B cell (primary cell): ENCODE data around the gene CD34. TPM values are rescaled to one million over a fixed set of nuclear protein-coding genes. Genes with fewer than 3 reads are reported as not detected.

Experiments
- ATAC-seq: fragments of 200-7000 bp; cut with Tn5 transposase; one replicate; pipeline ENCODE4 v1.10.0; 2021; ENCODE audit warnings: low read depth, mild to moderate bottlenecking, moderate number of reproducible peaks, moderate library complexity
- CTCF ChIA-PET: fragments of 350-600 bp; sonication (Branson Sonifier 250); formaldehyde crosslinking; loops from one replicate; lab custom pipeline; 2021; ENCODE audit warnings: antibody characterized with exemption, inconsistent platforms; lab: Charles Lee
- POLR2A ChIA-PET: fragments of 350-600 bp; sonication (Branson Sonifier 250); formaldehyde crosslinking; loops from one replicate; lab custom pipeline; 2021; ENCODE audit warnings: antibody characterized with exemption; lab: Charles Lee
- DNase-seq: peaks from one replicate; pipeline ENCODE4 v3.0.0; 2013
- H2AFZ ChIP-seq: 2 replicates; pipeline ENCODE4 v1.6.1; 2012; ENCODE audit warnings: mild to moderate bottlenecking, low read depth, low read length; ENCODE audit not compliant: insufficient read depth, poor library complexity, severe bottlenecking
- H3K27ac ChIP-seq, 2 donors: 1 replicate in 1 of 2; 2 replicates in 1 of 2; pipeline ENCODE4 v1.5.1; 2012 to 2013; ENCODE audit warnings: low read length in 2 of 2, mild to moderate bottlenecking in 2 of 2, moderate library complexity in 1 of 2
- H3K27me3 ChIP-seq, 4 experiments: fragments of 200-600 bp in 1 of 4; sonication (generic) in 1 of 4; replicated peaks in 1 of 4; 1 replicate in 2 of 4; 2 replicates in 2 of 4; pipeline versions ENCODE4 v1.6.1 to v1.7.0; 2013 to 2016; ENCODE audit warnings: low read length in 3 of 4, mild to moderate bottlenecking in 2 of 4, mixed read lengths in 1 of 4, moderate library complexity in 1 of 4; ENCODE audit not compliant: insufficient read depth in 4 of 4, control insufficient read depth in 3 of 4; ENCODE audit errors: control extremely low read depth in 1 of 4
- H3K36me3 ChIP-seq, 2 experiments: replicated peaks in 1 of 2; 1 replicate in 1 of 2; 2 replicates in 1 of 2; pipeline versions ENCODE4 v1.6.1 to v1.7.1; 2013; ENCODE audit warnings: low read length in 1 of 2; ENCODE audit not compliant: insufficient read depth in 2 of 2, control insufficient read depth in 1 of 2; ENCODE audit errors: control extremely low read depth in 1 of 2, extremely low read depth in 1 of 2
- H3K4me1 ChIP-seq, 2 donors: fragments of 200-600 bp in 1 of 2; sonication (generic) in 1 of 2; 1 replicate in 1 of 2; 2 replicates in 1 of 2; pipeline versions ENCODE4 v1.5.1 to v1.6.1; 2013 to 2017; ENCODE audit warnings: low read length in 2 of 2; ENCODE audit not compliant: control insufficient read depth in 2 of 2, insufficient read depth in 2 of 2
- H3K4me2 ChIP-seq: replicated peaks from 2 replicates; pipeline ENCODE3; 2012; ENCODE audit warnings: mild to moderate bottlenecking, low read depth, low read length; ENCODE audit not compliant: poor library complexity, severe bottlenecking
- H3K4me3 ChIP-seq, 5 experiments: fragments of 200-600 bp in 1 of 5; sonication (generic) in 1 of 5; 1 replicate in 3 of 5; 2 replicates in 2 of 5; pipeline versions ENCODE4 v1.5.1 to v1.7.0; 2011 to 2016; ENCODE audit warnings: low read length in 4 of 5, mild to moderate bottlenecking in 4 of 5, low read depth in 2 of 5, control low read depth in 1 of 5, moderate library complexity in 1 of 5; ENCODE audit not compliant: insufficient read depth in 1 of 5; ENCODE audit errors: control extremely low read depth in 1 of 5, extremely low read depth in 1 of 5
- H3K79me2 ChIP-seq: fragments of 200-600 bp; sonication (generic); one replicate; pipeline ENCODE4 v1.6.0; 2016; ENCODE audit warnings: low read length; ENCODE audit not compliant: control insufficient read depth, insufficient read depth
- H3K9ac ChIP-seq: fragments of 200-600 bp; sonication (generic); 2 replicates; pipeline ENCODE4 v1.6.1; 2017; ENCODE audit warnings: mild to moderate bottlenecking, low read length, moderate library complexity
- H3K9me3 ChIP-seq, 3 donors: one replicate each; pipeline versions ENCODE4 v1.6.1 to v1.7.1; 2013; ENCODE audit warnings: low read length in 2 of 3; ENCODE audit not compliant: control insufficient read depth in 2 of 3, insufficient read depth in 1 of 3; ENCODE audit errors: control extremely low read depth in 1 of 3
- H4K20me1 ChIP-seq: 2 replicates; pipeline ENCODE4 v1.6.0; 2012; ENCODE audit warnings: mild to moderate bottlenecking, low read length; ENCODE audit not compliant: insufficient read depth, control insufficient read depth, poor library complexity, severe bottlenecking
- H3K27ac Mint-ChIP-seq: one replicate; pipeline ENCODE4 v1.8.0; 2021; ENCODE audit warnings: mixed read lengths
- H3K27me3 Mint-ChIP-seq: one replicate; pipeline ENCODE4 v1.8.0; 2021; ENCODE audit warnings: mixed read lengths
- H3K4me1 Mint-ChIP-seq: one replicate; pipeline ENCODE4 v1.8.0; 2021; ENCODE audit warnings: mixed read lengths
- H3K4me3 Mint-ChIP-seq: one replicate; pipeline ENCODE4 v1.8.0; 2021; ENCODE audit warnings: mixed read lengths
- H3K9me3 Mint-ChIP-seq: one replicate; pipeline ENCODE4 v1.8.0; 2022; ENCODE audit warnings: mixed read lengths; ENCODE audit not compliant: insufficient read depth
- CTCF ChIP-seq: fragments of 200-600 bp; IDR thresholded peaks from one replicate; pipeline ENCODE4 v1.8.0; 2022; ENCODE audit warnings: antibody characterized with exemption, mild to moderate bottlenecking
- EZH2 ChIP-seq: IDR thresholded peaks from 2 replicates; pipeline ENCODE4 v1.6.1; 2012; ENCODE audit warnings: borderline replicate concordance, low read depth, mild to moderate bottlenecking, moderate library complexity, low read length; ENCODE audit not compliant: insufficient read depth, poor library complexity, severe bottlenecking
- WGBS: methylation state at CpG from one replicate; pipeline ENCODE4 v1.1.5; 2013; ENCODE audit warnings: missing lambda C conversion rate; ENCODE audit not compliant: insufficient coverage; 5-methylcytosine and 5-hydroxymethylcytosine counted together
- intact Hi-C: fragments of 100-400 bp; cut with micrococcal nuclease; formaldehyde crosslinking; loops from one replicate; pipeline ENCODE4 v1.10.0; 2022
- polyA plus RNA-seq: library from polyadenylated mRNA; depleted of rRNA; stranded (reverse); fragments of >200 nt; gene quantifications from 2 replicates; pipeline ENCODE4 v1.2.3, GENCODE V29; 2012
- total RNA-seq, 2 donors: library from RNA; stranded (reverse); fragments of 120-200 nt in 1 of 2; gene quantifications; 1 replicate in 1 of 2; 2 replicates in 1 of 2; pipeline versions ENCODE4 v1.2.3 to v1.2.4, GENCODE V29; 2013 to 2022

The CD34 gene
- total and polyA plus RNA-seq, 2 donors (not counting 1 experiment from before 2014, with no cell fraction given), result not detected

GRCh38 chr1:207898836-207899235 is 12.1 kb downstream of the CD34 start:
- CTCF ChIA-PET, result interaction anchor here (1.4 to 2.6 kb wide), 2 partner anchors 30 to 65 kb away, joined by 3 to 37 read pairs; no protein-coding TSS in a partner anchor
- Histone ChIP-seq H2AFZ (no peak overlapping the region), H3K36me3 (no peaks in the 10 kb centered on the region), H3K9ac (no peak overlapping the region), H3K27me3 (no peaks in the 10 kb centered on the region), H3K4me1 (no peaks in the 10 kb centered on the region), H3K4me3 (no peak overlapping the region), H3K9me3 (no peaks in the 10 kb centered on the region), H3K79me2 (no peaks in the 10 kb centered on the region), H4K20me1 (no peaks in the 10 kb centered on the region), H3K4me2 (no peak overlapping the region), H3K27ac (no peak overlapping the region)
- Mint-ChIP-seq H3K27me3 (no peaks in the 10 kb centered on the region), H3K4me3 (no peak overlapping the region), H3K9me3 (no peaks in the 10 kb centered on the region), H3K4me1 (peaks cover 2% of the 10 kb centered on the region), H3K27ac (no peak overlapping the region)
- TF ChIP-seq EZH2 (no peak), CTCF (no peak)
- POLR2A ChIA-PET, result no interaction called here
- intact Hi-C loops, result no loop called here
- no peak for ATAC-seq
- WGBS, result 80% methylated on average over 2 of the region's 3 CpGs
- no peak for DNase-seq

GRCh38 chr1:207898260-207898659 is 12.7 kb downstream of the CD34 start:
- H3K4me1 ChIP-seq, result no peaks in the 10 kb centered on the region
- Mint-ChIP-seq H3K27me3 (no peaks in the 10 kb centered on the region), H3K4me1 (peaks cover 7% of the 10 kb centered on the region), H3K27ac (no peak overlapping the region), H3K9me3 (no peaks in the 10 kb centered on the region), H3K4me3 (no peak overlapping the region)
- WGBS, result 72% methylated on average over 2 of the region's 2 CpGs
- no peak overlapping the region for H3K9ac ChIP-seq
- DNase-seq (no peak), ATAC-seq (no peak)
- no peak for TF ChIP-seq EZH2
- TF ChIP-seq CTCF, result no peak
- no peaks in the 10 kb centered on the region for H3K27me3 ChIP-seq
- no peak overlapping the region for H2AFZ ChIP-seq
- H4K20me1 ChIP-seq, result no peaks in the 10 kb centered on the region
- H3K9me3 ChIP-seq, result no peaks in the 10 kb centered on the region
- intact Hi-C loops, result no loop called here
- CTCF ChIA-PET, result interaction anchor here (2.3 to 2.6 kb wide), 2 partner anchors 13 to 65 kb away, joined by 26 to 37 read pairs; no protein-coding TSS in a partner anchor
- H3K27ac ChIP-seq, result no peak overlapping the region
- no peak overlapping the region for H3K4me2 ChIP-seq
- H3K4me3 ChIP-seq, result no peak overlapping the region
- H3K79me2 ChIP-seq, result no peaks in the 10 kb centered on the region
- H3K36me3 ChIP-seq, result no peaks in the 10 kb centered on the region
- POLR2A ChIA-PET, result no interaction called here
